ENCODE results near the gene MN1.
"Not testable (repeated sequence)": the region's sequence is repeated elsewhere in the genome, so short reads cannot be mapped to it uniquely, and the experiment has no call there.

GRCh38 chr22:27744078-27744477 lies 57.5 kb downstream of the MN1 start:
- not testable (repeated sequence) for TF ChIP-seq CBX2 (IDR thresholded peaks at IDR 0.05; ENCODE audit: borderline replicate concordance, low read depth); ESRRA (IDR thresholded peaks at IDR 0.05; ENCODE audit: borderline replicate concordance, low read length); MAFK (IDR thresholded peaks at IDR 0.05; ENCODE audit: partially characterized antibody); CEBPB (IDR thresholded peaks at IDR 0.05); RFX5 (IDR thresholded peaks at IDR 0.05); POLR2A (IDR thresholded peaks at IDR 0.05; ENCODE audit: low read length); SMC3 (IDR thresholded peaks at IDR 0.05); MAX (IDR thresholded peaks at IDR 0.05); TFCP2L1 (CRISPR knock-in tag; IDR thresholded peaks at IDR 0.05); E2F6 (IDR thresholded peaks at IDR 0.05; ENCODE audit: borderline replicate concordance, low read depth); HDAC2 (IDR thresholded peaks at IDR 0.05)
- TF ChIP-seq, protein P1, sequence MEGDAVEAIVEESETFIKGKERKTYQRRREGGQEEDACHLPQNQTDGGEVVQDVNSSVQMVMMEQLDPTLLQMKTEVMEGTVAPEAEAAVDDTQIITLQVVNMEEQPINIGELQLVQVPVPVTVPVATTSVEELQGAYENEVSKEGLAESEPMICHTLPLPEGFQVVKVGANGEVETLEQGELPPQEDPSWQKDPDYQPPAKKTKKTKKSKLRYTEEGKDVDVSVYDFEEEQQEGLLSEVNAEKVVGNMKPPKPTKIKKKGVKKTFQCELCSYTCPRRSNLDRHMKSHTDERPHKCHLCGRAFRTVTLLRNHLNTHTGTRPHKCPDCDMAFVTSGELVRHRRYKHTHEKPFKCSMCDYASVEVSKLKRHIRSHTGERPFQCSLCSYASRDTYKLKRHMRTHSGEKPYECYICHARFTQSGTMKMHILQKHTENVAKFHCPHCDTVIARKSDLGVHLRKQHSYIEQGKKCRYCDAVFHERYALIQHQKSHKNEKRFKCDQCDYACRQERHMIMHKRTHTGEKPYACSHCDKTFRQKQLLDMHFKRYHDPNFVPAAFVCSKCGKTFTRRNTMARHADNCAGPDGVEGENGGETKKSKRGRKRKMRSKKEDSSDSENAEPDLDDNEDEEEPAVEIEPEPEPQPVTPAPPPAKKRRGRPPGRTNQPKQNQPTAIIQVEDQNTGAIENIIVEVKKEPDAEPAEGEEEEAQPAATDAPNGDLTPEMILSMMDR (IDR thresholded peaks at IDR 0.05), result not testable (repeated sequence)
- TF ChIP-seq, protein P2, sequence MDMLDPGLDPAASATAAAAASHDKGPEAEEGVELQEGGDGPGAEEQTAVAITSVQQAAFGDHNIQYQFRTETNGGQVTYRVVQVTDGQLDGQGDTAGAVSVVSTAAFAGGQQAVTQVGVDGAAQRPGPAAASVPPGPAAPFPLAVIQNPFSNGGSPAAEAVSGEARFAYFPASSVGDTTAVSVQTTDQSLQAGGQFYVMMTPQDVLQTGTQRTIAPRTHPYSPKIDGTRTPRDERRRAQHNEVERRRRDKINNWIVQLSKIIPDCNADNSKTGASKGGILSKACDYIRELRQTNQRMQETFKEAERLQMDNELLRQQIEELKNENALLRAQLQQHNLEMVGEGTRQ (IDR thresholded peaks at IDR 0.05), result not testable (repeated sequence)

Measured in A549 (cell line).